Brain microvascular endothelial cell (primary cell): ENCODE results near the gene PIM3.

Experiments used
- DNase-seq: peaks from one replicate; pipeline ENCODE4 v3.0.0-alpha.2; 2020
- H3K27ac ChIP-seq: fragments of 250-450 bp; sonication (Bioruptor Pico); 2 replicates; pipeline ENCODE4 v1.5.1; 2020; ENCODE audit warnings: mild to moderate bottlenecking, moderate library complexity
- H3K27me3 ChIP-seq: fragments of 250-450 bp; sonication (Bioruptor Pico); replicated peaks from 2 replicates; pipeline ENCODE4 v1.5.1; 2020; ENCODE audit warnings: mild to moderate bottlenecking
- H3K36me3 ChIP-seq: fragments of 250-450 bp; sonication (Bioruptor Pico); replicated peaks from 2 replicates; pipeline ENCODE4 v1.5.1; 2020; ENCODE audit warnings: mild to moderate bottlenecking
- H3K4me3 ChIP-seq: 2 replicates; pipeline ENCODE4 v1.5.1; 2011; ENCODE audit warnings: low read depth, mild to moderate bottlenecking, control low read depth, low read length, moderate library complexity
- in situ Hi-C: cut with HindIII; loops from 2 replicates; pipeline ENCODE4 v1.10.0; 2017; ENCODE audit warnings: low sequenced_read_pairs, low pct_ligation_motif_present
- TF ChIP-seq, protein P1 (sequence below): IDR thresholded peaks from 2 replicates; pipeline ENCODE4 v1.5.1; 2011; ENCODE audit warnings: low read depth, mild to moderate bottlenecking, moderate library complexity, low read length, control low read depth, inconsistent platforms; ENCODE audit errors: missing control alignments

The PIM3 gene

GRCh38 chr22:50011447-50012210 is 51.1 kb downstream of the PIM3 start:
- H3K27me3 ChIP-seq, result peaks cover 43% of the 10 kb centered on the region
- H3K36me3 ChIP-seq, result no peaks in the 10 kb centered on the region
- TF ChIP-seq, protein P1, sequence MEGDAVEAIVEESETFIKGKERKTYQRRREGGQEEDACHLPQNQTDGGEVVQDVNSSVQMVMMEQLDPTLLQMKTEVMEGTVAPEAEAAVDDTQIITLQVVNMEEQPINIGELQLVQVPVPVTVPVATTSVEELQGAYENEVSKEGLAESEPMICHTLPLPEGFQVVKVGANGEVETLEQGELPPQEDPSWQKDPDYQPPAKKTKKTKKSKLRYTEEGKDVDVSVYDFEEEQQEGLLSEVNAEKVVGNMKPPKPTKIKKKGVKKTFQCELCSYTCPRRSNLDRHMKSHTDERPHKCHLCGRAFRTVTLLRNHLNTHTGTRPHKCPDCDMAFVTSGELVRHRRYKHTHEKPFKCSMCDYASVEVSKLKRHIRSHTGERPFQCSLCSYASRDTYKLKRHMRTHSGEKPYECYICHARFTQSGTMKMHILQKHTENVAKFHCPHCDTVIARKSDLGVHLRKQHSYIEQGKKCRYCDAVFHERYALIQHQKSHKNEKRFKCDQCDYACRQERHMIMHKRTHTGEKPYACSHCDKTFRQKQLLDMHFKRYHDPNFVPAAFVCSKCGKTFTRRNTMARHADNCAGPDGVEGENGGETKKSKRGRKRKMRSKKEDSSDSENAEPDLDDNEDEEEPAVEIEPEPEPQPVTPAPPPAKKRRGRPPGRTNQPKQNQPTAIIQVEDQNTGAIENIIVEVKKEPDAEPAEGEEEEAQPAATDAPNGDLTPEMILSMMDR, result no peak
- in situ Hi-C loops, result no loop called here
- no peak for DNase-seq
- H3K4me3 ChIP-seq, result no peak overlapping the region
- H3K27ac ChIP-seq, result no peak overlapping the region

DNA sequence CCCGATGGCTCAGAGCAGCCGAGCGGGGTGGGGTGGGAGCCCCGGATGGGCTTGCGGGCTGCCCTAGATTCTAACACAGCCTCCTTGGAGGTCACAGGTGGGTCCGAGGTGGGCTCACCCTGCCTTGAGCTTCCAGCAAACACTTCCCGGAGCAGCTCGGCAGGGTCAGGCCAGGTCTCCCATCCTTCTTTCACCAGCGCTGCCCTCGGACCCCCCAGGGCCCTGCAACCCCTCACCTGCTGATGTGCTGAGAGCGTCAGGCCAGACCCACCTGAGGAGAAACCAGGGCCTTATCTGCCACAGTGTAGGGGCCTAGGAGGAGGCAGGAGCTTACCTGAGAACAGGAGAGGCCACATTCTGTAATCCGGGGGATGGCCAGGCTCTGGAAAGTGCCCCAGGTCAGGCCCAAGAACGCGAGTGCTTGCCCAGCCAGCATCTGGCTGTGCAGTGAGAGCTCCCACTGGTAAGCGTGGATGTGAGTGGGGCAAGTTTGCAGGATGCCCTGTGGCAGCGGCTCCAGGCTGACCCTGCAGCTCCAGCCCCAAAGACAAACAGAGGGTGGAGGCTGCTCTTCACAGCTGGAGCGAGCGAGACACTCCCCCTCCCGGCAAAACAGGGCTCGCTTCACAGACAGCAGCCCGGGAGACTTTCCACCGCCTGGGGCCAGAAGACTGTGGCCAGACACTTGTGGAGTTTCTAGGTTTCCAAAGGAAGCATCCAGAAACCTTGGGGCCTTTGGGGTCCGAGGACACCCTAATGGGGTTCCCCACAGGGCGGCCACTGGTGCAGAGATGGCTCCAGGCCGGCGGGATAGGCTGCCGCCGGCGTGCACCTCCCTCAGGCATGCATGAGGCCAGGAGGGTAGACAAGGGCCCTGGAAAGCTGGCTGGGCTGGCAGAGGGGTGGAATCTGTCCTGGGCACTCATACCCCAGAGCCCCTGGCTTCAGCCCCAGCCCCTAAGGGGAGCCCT is 51.9 kb downstream of the PIM3 start, which contains the start of gene IL17REL:
TSS of gene IL17REL (minus strand) at position 555 of the 971 bp plus-strand sequence. CDS start at position 436, 119 bp downstream.
- no peak within 1 kb of the TSS for H3K27ac ChIP-seq
- no peaks in the 10 kb centered on the region for H3K36me3 ChIP-seq
- TF ChIP-seq, protein P1, result peak; percentile 51
- no peak within 1 kb of the TSS for H3K4me3 ChIP-seq
- peaks cover 45% of the 10 kb centered on the region for H3K27me3 ChIP-seq
- in situ Hi-C loops, result no loop called here
- DNase-seq, result no peak
